Measurements from ENCODE around the gene WDR72.

DNA sequence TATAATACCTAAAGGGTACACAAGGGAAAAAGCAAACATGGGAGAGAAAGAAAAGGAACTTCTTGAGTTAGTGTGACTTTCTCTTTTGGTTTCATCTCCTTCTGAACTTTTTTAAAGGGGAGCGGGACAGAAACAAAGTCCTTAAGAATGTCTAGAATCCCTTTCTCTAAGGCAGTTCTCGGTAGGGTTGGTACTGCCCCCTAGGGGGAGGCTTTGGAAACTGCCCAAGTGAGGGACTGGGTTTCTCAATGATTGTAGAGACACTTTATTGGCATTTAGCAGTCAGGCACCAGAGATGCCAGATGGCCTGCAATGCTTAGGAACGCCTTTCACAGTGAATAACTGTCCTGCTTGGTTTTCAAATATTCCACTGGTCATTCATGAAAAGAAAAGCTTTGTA is 172.7 kb downstream of the WDR72 start:
- no peak for TF ChIP-seq EZH2 (IDR thresholded peaks at IDR 0.05; ENCODE audit: borderline replicate concordance, insufficient read depth, low read length, poor library complexity, severe bottlenecking)
- no peak for TF ChIP-seq SMC3 (conservative IDR thresholded peaks at IDR 0.05; ENCODE audit: poor library complexity)
- TF ChIP-seq EP300 (conservative IDR thresholded peaks at IDR 0.05; ENCODE audit: poor library complexity, severe bottlenecking): no peak
- TF ChIP-seq, protein P1, sequence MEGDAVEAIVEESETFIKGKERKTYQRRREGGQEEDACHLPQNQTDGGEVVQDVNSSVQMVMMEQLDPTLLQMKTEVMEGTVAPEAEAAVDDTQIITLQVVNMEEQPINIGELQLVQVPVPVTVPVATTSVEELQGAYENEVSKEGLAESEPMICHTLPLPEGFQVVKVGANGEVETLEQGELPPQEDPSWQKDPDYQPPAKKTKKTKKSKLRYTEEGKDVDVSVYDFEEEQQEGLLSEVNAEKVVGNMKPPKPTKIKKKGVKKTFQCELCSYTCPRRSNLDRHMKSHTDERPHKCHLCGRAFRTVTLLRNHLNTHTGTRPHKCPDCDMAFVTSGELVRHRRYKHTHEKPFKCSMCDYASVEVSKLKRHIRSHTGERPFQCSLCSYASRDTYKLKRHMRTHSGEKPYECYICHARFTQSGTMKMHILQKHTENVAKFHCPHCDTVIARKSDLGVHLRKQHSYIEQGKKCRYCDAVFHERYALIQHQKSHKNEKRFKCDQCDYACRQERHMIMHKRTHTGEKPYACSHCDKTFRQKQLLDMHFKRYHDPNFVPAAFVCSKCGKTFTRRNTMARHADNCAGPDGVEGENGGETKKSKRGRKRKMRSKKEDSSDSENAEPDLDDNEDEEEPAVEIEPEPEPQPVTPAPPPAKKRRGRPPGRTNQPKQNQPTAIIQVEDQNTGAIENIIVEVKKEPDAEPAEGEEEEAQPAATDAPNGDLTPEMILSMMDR (IDR thresholded peaks at IDR 0.05; ENCODE audit: poor library complexity, severe bottlenecking): peak; percentile 18
- TF ChIP-seq REST (IDR thresholded peaks at IDR 0.05; ENCODE audit: borderline replicate concordance): no peak
- TF ChIP-seq MXI1 (conservative IDR thresholded peaks at IDR 0.05; ENCODE audit: poor library complexity, severe bottlenecking): no peak
- no peak for TF ChIP-seq RAD21 (conservative IDR thresholded peaks at IDR 0.05)
- no peak for TF ChIP-seq POLR2AphosphoS5 (IDR thresholded peaks at IDR 0.05)
- no peak for TF ChIP-seq TAF1 (IDR thresholded peaks at IDR 0.05; ENCODE audit: low read depth)

All from neural cell (in vitro differentiated cells).